WTC11 (cell line): ENCODE measurements around the gene CCP110. TPM values are rescaled to one million over a fixed set of nuclear protein-coding genes. Genes with fewer than 3 reads are reported as not detected.

Experiments
- ATAC-seq: fragments of 200-7000 bp; cut with Tn5 transposase; 2 replicates; pipeline ENCODE4 v1.10.0; 2021; ENCODE audit warnings: mild to moderate bottlenecking, moderate library complexity
- CTCF ChIA-PET: fragments of 300-600 bp; sonication (Branson Sonifier 250); formaldehyde crosslinking; loops from one replicate; lab custom pipeline; 2021; ENCODE audit warnings: antibody characterized with exemption; lab: Charles Lee
- POLR2A ChIA-PET: fragments of 350-600 bp; sonication (Branson Sonifier 250); formaldehyde crosslinking; loops from one replicate; lab custom pipeline; 2021; ENCODE audit warnings: antibody characterized with exemption; lab: Charles Lee
- DNase-seq: peaks from one replicate; pipeline ENCODE4 v3.0.0; 2021; ENCODE audit warnings: low spot score
- H3K27ac Mint-ChIP-seq: 2 replicates; pipeline ENCODE4 v1.8.0; 2021; ENCODE audit warnings: mixed read lengths
- H3K27me3 Mint-ChIP-seq: 2 replicates; pipeline ENCODE4 v1.8.0; 2021; ENCODE audit warnings: low read depth, mild to moderate bottlenecking, moderate library complexity, mixed read lengths
- H3K36me3 Mint-ChIP-seq: 2 replicates; pipeline ENCODE4 v1.8.0; 2021; ENCODE audit warnings: mixed read lengths
- H3K4me1 Mint-ChIP-seq: 2 replicates; pipeline ENCODE4 v1.8.0; 2022; ENCODE audit warnings: mixed read lengths
- H3K4me3 Mint-ChIP-seq: 2 replicates; pipeline ENCODE4 v1.8.0; 2021; ENCODE audit warnings: mild to moderate bottlenecking, moderate library complexity, mixed read lengths
- H3K9me3 Mint-ChIP-seq: 2 replicates; pipeline ENCODE4 v1.8.0; 2021; ENCODE audit warnings: mixed read lengths
- CBFB ChIP-seq: sonication (generic); formaldehyde crosslinking; IDR thresholded peaks from 2 replicates; pipeline ENCODE4 v1.8.1; 2022; ENCODE audit warnings: mild to moderate bottlenecking, low read depth, missing genetic modification reagents
- CREB1 ChIP-seq: sonication (generic); formaldehyde crosslinking; IDR thresholded peaks from 2 replicates; pipeline ENCODE4 v1.8.0; 2023; ENCODE audit warnings: mild to moderate bottlenecking, missing genetic modification reagents
- ETV6 ChIP-seq: sonication (generic); formaldehyde crosslinking; IDR thresholded peaks from 2 replicates; pipeline ENCODE4 v1.8.1; 2022; ENCODE audit warnings: mild to moderate bottlenecking, missing genetic modification reagents
- NR1H2 ChIP-seq: sonication (generic); formaldehyde crosslinking; IDR thresholded peaks from 2 replicates; pipeline ENCODE4 v1.9.0; 2021; ENCODE audit warnings: mild to moderate bottlenecking, moderate library complexity, missing genetic modification reagents
- NR3C1 ChIP-seq: sonication (generic); formaldehyde crosslinking; conservative IDR thresholded peaks from 2 replicates; pipeline ENCODE4 v1.8.1; 2023; ENCODE audit warnings: low read depth, mild to moderate bottlenecking, missing genetic modification reagents
- SMAD3 ChIP-seq: sonication (generic); formaldehyde crosslinking; IDR thresholded peaks from 2 replicates; pipeline ENCODE4 v1.8.0; 2022; ENCODE audit warnings: missing genetic modification reagents, mild to moderate bottlenecking, borderline replicate concordance
- SP1 ChIP-seq: sonication (generic); formaldehyde crosslinking; conservative IDR thresholded peaks from 2 replicates; pipeline ENCODE4 v1.8.1; 2022; ENCODE audit warnings: missing genetic modification reagents
- ZBTB21 ChIP-seq: sonication (generic); formaldehyde crosslinking; IDR thresholded peaks from 2 replicates; pipeline ENCODE4 v1.8.1; 2023; ENCODE audit warnings: mild to moderate bottlenecking, missing genetic modification reagents, borderline replicate concordance
- ZNF138 ChIP-seq: sonication (generic); formaldehyde crosslinking; conservative IDR thresholded peaks from 2 replicates; pipeline ENCODE4 v1.8.1; 2022; ENCODE audit warnings: mild to moderate bottlenecking, moderate library complexity, missing genetic modification reagents
- ZNF263 ChIP-seq: sonication (generic); formaldehyde crosslinking; IDR thresholded peaks from 2 replicates; pipeline ENCODE4 v1.8.1; 2022; ENCODE audit warnings: low read depth, mild to moderate bottlenecking, moderate library complexity, missing genetic modification reagents
- total RNA-seq: library from RNA; stranded (reverse); gene quantifications from 3 replicates; pipeline ENCODE4 v1.2.3, GENCODE V29; 2021
- TF ChIP-seq, protein P1 (sequence below): sonication (generic); formaldehyde crosslinking; IDR thresholded peaks from 2 replicates; pipeline ENCODE4 v1.8.1; 2023; ENCODE audit warnings: mild to moderate bottlenecking, missing genetic modification reagents, borderline replicate concordance
- TF ChIP-seq, protein P2 (sequence below): fragments of 250-450 bp; sonication (Bioruptor Pico); IDR thresholded peaks from 2 replicates; pipeline ENCODE4 v1.9.0; 2021; ENCODE audit warnings: mild to moderate bottlenecking
- TF ChIP-seq, protein P3 (sequence below): fragments of 250-450 bp; sonication (Bioruptor Pico); IDR thresholded peaks from 2 replicates; pipeline ENCODE4 v1.9.0; 2021; ENCODE audit warnings: mild to moderate bottlenecking
- TF ChIP-seq, protein P4 (sequence below): fragments of 250-450 bp; sonication (Bioruptor Pico); IDR thresholded peaks from 2 replicates; pipeline ENCODE4 v1.9.0; 2021; ENCODE audit warnings: mild to moderate bottlenecking, borderline replicate concordance
- TF ChIP-seq, protein P5 (sequence below): sonication (generic); formaldehyde crosslinking; IDR thresholded peaks from 2 replicates; pipeline ENCODE4 v1.8.1; 2022; ENCODE audit warnings: mild to moderate bottlenecking, moderate library complexity, missing genetic modification reagents

CCP110 gene
- total RNA-seq, 1 experiment from 2014 or later, result 23.9 TPM

DNA sequence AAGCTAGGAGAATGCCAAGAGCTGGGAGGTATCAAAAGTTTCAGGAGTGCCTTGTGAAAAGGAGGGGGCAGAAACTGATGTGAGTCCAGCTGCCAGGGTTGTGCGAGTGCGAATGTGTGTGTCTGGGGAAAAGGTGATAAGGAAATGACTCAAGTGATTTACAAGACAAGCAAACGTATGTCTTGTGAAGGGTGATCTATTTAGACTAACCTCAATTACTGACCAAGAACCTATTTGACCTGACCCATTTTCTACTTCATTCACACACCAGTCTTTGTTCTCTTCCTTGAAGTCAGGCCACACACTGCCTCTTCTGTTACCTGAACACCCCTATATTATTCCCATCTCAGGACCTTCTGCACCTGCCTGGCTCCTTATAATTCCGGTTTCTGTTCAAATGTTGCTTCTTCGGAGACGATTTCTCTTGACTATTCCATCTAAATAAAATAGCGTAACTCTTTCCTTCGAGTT is 2.8 kb upstream of the CCP110 start:
- Mint-ChIP-seq H3K4me1 (peaks cover 43% of the 10 kb centered on the region), H3K36me3 (peaks cover 19% of the 10 kb centered on the region), H3K27me3 (no peaks in the 10 kb centered on the region), H3K27ac (peak overlapping the region; percentile 54), H3K4me3 (peak overlapping the region; percentile 93), H3K9me3 (no peaks in the 10 kb centered on the region)
- ChIA-PET POLR2A (interaction anchor here (0.7 to 1.4 kb wide), 3 partner anchors 19 to 87 kb away, joined by 3 to 5 read pairs (median 3); partner anchors contain the start of gene VPS35L), CTCF (interaction anchor here (0.7 to 2.1 kb wide), 6 partner anchors 35 to 138 kb away, joined by 3 to 13 read pairs (median 4); partner anchors contain the start of gene VPS35L)
- DNase-seq (no peak), ATAC-seq (no peak)
- no peak for TF ChIP-seq CBFB
- TF ChIP-seq ZBTB21 (CRISPR knock-in tag), result no peak
- TF ChIP-seq ETV6 (CRISPR knock-in tag), result no peak
- no peak for TF ChIP-seq SMAD3
- TF ChIP-seq NR3C1 (CRISPR knock-in tag), result no peak
- TF ChIP-seq, protein P1, sequence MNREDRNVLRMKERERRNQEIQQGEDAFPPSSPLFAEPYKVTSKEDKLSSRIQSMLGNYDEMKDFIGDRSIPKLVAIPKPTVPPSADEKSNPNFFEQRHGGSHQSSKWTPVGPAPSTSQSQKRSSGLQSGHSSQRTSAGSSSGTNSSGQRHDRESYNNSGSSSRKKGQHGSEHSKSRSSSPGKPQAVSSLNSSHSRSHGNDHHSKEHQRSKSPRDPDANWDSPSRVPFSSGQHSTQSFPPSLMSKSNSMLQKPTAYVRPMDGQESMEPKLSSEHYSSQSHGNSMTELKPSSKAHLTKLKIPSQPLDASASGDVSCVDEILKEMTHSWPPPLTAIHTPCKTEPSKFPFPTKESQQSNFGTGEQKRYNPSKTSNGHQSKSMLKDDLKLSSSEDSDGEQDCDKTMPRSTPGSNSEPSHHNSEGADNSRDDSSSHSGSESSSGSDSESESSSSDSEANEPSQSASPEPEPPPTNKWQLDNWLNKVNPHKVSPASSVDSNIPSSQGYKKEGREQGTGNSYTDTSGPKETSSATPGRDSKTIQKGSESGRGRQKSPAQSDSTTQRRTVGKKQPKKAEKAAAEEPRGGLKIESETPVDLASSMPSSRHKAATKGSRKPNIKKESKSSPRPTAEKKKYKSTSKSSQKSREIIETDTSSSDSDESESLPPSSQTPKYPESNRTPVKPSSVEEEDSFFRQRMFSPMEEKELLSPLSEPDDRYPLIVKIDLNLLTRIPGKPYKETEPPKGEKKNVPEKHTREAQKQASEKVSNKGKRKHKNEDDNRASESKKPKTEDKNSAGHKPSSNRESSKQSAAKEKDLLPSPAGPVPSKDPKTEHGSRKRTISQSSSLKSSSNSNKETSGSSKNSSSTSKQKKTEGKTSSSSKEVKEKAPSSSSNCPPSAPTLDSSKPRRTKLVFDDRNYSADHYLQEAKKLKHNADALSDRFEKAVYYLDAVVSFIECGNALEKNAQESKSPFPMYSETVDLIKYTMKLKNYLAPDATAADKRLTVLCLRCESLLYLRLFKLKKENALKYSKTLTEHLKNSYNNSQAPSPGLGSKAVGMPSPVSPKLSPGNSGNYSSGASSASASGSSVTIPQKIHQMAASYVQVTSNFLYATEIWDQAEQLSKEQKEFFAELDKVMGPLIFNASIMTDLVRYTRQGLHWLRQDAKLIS, result no peak
- no peak for TF ChIP-seq ZNF138 (CRISPR knock-in tag)
- TF ChIP-seq, protein P2, sequence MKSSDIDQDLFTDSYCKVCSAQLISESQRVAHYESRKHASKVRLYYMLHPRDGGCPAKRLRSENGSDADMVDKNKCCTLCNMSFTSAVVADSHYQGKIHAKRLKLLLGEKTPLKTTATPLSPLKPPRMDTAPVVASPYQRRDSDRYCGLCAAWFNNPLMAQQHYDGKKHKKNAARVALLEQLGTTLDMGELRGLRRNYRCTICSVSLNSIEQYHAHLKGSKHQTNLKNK, result no peak
- TF ChIP-seq ZNF263 (CRISPR knock-in tag), result no peak
- TF ChIP-seq NR1H2 (CRISPR knock-in tag), result no peak
- TF ChIP-seq, protein P3, sequence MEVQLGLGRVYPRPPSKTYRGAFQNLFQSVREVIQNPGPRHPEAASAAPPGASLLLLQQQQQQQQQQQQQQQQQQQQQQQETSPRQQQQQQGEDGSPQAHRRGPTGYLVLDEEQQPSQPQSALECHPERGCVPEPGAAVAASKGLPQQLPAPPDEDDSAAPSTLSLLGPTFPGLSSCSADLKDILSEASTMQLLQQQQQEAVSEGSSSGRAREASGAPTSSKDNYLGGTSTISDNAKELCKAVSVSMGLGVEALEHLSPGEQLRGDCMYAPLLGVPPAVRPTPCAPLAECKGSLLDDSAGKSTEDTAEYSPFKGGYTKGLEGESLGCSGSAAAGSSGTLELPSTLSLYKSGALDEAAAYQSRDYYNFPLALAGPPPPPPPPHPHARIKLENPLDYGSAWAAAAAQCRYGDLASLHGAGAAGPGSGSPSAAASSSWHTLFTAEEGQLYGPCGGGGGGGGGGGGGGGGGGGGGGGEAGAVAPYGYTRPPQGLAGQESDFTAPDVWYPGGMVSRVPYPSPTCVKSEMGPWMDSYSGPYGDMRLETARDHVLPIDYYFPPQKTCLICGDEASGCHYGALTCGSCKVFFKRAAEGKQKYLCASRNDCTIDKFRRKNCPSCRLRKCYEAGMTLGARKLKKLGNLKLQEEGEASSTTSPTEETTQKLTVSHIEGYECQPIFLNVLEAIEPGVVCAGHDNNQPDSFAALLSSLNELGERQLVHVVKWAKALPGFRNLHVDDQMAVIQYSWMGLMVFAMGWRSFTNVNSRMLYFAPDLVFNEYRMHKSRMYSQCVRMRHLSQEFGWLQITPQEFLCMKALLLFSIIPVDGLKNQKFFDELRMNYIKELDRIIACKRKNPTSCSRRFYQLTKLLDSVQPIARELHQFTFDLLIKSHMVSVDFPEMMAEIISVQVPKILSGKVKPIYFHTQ (CRISPR knock-in tag), result no peak

DNA sequence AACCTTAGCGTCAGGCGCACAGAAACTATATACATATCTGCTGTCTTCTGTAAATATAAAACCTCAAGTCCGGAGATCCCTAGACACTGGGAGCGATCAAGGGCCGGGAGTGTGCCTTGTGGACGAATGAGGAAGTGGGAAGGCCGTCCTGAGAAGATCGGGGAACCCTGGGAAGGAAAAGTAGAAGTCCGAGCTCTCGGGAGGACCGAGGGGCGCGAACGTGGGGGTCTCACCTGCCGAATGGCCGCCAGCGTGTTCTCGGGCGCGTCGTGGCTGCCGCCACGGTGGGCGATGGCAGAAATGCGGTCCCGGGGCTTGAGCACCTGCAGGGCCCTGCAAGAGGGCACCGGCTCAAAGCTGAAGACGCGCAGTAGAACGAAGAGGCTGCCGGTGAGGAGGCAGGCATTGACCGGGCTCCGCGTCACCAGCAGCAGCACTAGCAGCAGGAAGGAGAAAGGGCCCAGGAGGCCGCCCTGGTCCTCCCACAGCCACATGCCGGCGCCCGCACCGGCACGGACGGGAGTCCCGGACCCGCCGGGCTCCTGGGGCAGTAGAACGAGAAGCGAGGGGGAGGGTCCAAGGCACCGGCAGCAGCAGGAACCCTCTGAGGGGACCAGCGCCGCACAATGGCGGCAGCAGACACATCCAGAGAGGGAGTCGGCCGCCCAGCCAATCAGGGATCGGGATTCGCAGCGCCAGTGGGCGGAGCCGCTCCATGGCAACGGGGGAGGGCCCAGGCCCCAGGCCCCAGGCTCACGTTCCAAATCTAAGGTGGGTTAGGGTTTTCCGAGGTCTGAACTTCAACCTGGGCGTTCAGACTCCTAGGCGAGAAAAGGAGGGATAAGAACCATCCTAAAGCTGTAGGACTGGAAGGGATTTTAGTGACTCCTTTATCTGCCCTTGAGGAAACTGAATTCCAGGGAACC is 2.0 kb upstream of the CCP110 start, which contains the start of gene GDE1:
Gene GDE1 (minus strand): TSS at position 628 of the 926 bp plus-strand sequence. CDS start 134 bp downstream, at position 494.
- ChIA-PET CTCF (interaction anchor here (0.8 to 2.1 kb wide), 7 partner anchors 19 to 436 kb away, joined by 3 to 13 read pairs (median 4); partner anchors contain the start of gene VPS35L), POLR2A (interaction anchor here (1.2 to 1.4 kb wide), 2 partner anchors 18 to 34 kb away, joined by 3 to 5 read pairs; partner anchors contain the start of gene VPS35L)
- TF ChIP-seq, protein P4, sequence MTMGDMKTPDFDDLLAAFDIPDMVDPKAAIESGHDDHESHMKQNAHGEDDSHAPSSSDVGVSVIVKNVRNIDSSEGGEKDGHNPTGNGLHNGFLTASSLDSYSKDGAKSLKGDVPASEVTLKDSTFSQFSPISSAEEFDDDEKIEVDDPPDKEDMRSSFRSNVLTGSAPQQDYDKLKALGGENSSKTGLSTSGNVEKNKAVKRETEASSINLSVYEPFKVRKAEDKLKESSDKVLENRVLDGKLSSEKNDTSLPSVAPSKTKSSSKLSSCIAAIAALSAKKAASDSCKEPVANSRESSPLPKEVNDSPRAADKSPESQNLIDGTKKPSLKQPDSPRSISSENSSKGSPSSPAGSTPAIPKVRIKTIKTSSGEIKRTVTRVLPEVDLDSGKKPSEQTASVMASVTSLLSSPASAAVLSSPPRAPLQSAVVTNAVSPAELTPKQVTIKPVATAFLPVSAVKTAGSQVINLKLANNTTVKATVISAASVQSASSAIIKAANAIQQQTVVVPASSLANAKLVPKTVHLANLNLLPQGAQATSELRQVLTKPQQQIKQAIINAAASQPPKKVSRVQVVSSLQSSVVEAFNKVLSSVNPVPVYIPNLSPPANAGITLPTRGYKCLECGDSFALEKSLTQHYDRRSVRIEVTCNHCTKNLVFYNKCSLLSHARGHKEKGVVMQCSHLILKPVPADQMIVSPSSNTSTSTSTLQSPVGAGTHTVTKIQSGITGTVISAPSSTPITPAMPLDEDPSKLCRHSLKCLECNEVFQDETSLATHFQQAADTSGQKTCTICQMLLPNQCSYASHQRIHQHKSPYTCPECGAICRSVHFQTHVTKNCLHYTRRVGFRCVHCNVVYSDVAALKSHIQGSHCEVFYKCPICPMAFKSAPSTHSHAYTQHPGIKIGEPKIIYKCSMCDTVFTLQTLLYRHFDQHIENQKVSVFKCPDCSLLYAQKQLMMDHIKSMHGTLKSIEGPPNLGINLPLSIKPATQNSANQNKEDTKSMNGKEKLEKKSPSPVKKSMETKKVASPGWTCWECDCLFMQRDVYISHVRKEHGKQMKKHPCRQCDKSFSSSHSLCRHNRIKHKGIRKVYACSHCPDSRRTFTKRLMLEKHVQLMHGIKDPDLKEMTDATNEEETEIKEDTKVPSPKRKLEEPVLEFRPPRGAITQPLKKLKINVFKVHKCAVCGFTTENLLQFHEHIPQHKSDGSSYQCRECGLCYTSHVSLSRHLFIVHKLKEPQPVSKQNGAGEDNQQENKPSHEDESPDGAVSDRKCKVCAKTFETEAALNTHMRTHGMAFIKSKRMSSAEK (CRISPR knock-in tag), result no peak
- peak; percentile 74 for TF ChIP-seq SP1 (CRISPR knock-in tag)
- TF ChIP-seq, protein P3 (CRISPR knock-in tag), result no peak
- TF ChIP-seq CREB1 (CRISPR knock-in tag), result no peak
- TF ChIP-seq ZBTB21 (CRISPR knock-in tag), result no peak
- TF ChIP-seq, protein P5, sequence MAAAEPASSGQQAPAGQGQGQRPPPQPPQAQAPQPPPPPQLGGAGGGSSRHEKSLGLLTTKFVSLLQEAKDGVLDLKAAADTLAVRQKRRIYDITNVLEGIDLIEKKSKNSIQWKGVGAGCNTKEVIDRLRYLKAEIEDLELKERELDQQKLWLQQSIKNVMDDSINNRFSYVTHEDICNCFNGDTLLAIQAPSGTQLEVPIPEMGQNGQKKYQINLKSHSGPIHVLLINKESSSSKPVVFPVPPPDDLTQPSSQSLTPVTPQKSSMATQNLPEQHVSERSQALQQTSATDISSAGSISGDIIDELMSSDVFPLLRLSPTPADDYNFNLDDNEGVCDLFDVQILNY (CRISPR knock-in tag), result peak; percentile 66; the same call in 1 of the 2 replicates

More for the DNA sequence above, 2.0 kb upstream of the CCP110 start, which contains the start of gene GDE1:
- no peaks in the 10 kb centered on the region for H3K9me3 Mint-ChIP-seq
- peak within 1 kb of the TSS; percentile 93 for H3K4me3 Mint-ChIP-seq
- ATAC-seq (peak; percentile 84), DNase-seq (peak; percentile 98)
- peaks cover 10% of the 10 kb centered on the region for H3K36me3 Mint-ChIP-seq
- H3K27me3 Mint-ChIP-seq, result no peaks in the 10 kb centered on the region
- peaks cover 46% of the 10 kb centered on the region for H3K4me1 Mint-ChIP-seq
- peak within 1 kb of the TSS; percentile 94 for H3K27ac Mint-ChIP-seq
